Measurements from ENCODE around the gene BLVRB. TPM values are rescaled to one million over a fixed set of nuclear protein-coding genes. Genes with fewer than 3 reads are reported as not detected.

Gene BLVRB
- total RNA-seq, 1 donor from 2014 or later: 32.2 TPM

DNA sequence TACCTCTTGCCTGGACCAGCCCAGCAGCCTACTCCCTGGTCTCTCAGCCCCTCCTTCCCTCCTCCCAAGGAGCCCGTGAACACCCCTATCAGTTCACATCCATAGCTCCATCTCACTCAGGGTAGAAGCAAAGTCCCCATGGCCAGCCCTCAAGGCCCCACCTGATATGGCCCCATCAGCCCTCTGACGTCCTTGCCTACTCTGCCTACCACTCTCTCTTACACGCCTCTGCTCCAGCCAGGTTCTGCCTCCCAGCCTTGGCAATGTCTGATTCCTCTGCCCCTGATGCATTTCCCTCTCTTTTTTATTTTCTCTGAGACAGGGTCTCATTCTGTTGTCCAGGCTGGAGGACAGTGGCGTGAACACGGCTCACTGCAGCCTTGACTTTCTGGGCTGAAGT is 13.5 kb downstream of the BLVRB start:
- Mint-ChIP-seq H3K27me3 (no peaks in the 10 kb centered on the region), H3K9me3 (no peaks in the 10 kb centered on the region), H3K27ac (no peak overlapping the region), H3K4me3 (no peak overlapping the region), H3K36me3 (peaks cover 4% of the 10 kb centered on the region), H3K4me1 (ENCODE audit: unreplicated experiment) (no peaks in the 10 kb centered on the region)
- DNase-seq (ENCODE audit: extremely low spot score, unreplicated experiment): no peak
- TF ChIP-seq, protein P1, sequence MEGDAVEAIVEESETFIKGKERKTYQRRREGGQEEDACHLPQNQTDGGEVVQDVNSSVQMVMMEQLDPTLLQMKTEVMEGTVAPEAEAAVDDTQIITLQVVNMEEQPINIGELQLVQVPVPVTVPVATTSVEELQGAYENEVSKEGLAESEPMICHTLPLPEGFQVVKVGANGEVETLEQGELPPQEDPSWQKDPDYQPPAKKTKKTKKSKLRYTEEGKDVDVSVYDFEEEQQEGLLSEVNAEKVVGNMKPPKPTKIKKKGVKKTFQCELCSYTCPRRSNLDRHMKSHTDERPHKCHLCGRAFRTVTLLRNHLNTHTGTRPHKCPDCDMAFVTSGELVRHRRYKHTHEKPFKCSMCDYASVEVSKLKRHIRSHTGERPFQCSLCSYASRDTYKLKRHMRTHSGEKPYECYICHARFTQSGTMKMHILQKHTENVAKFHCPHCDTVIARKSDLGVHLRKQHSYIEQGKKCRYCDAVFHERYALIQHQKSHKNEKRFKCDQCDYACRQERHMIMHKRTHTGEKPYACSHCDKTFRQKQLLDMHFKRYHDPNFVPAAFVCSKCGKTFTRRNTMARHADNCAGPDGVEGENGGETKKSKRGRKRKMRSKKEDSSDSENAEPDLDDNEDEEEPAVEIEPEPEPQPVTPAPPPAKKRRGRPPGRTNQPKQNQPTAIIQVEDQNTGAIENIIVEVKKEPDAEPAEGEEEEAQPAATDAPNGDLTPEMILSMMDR (conservative IDR thresholded peaks at IDR 0.05): no peak

DNA sequence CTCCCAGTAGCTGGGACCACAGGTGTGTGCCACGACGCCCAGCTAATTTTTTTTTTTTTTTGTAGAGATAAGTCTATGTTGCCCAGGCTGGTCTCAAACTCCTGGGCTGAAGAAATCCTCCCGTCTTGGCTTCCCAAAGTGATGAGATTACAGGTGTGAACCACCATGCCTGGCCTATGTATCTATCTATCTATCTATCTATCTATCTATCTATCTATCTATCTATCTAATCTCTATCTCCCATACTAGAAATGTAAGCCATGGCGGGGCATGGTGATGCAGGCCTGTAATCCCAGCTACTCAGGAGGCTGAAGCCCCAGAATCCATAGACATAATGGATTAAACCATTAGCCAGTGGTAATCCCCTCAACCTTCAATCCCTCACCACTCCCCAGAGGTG is 14.9 kb downstream of the BLVRB start:
- DNase-seq (ENCODE audit: extremely low spot score, unreplicated experiment): no peak
- H3K36me3 Mint-ChIP-seq: peaks cover 4% of the 10 kb centered on the region
- peaks cover 1% of the 10 kb centered on the region for H3K4me1 Mint-ChIP-seq (ENCODE audit: unreplicated experiment)
- H3K4me3 Mint-ChIP-seq: no peak overlapping the region
- H3K27me3 Mint-ChIP-seq: no peaks in the 10 kb centered on the region
- no peak overlapping the region for H3K27ac Mint-ChIP-seq
- TF ChIP-seq, protein P1 (conservative IDR thresholded peaks at IDR 0.05): no peak
- H3K9me3 Mint-ChIP-seq: no peaks in the 10 kb centered on the region

DNA sequence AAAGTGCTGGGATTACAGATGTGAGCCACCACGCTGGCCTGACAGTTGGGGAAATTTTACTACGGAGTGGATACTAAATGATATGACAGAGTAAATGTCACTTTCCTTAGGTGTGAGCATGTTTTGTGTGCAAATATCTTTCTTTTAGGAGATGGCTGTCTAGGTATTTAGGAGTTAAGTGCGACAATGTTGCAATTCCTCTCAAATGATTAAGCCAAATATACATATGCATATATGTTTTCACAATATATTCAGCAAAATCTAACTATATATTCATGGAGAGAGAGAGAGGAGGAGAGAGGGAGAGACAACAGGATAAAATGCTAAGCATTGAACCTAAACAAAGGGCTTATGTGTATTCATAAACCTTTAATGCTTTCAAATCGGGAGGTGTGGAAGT is 16.0 kb downstream of the BLVRB start:
- Mint-ChIP-seq H3K4me1 (ENCODE audit: unreplicated experiment) (peaks cover 8% of the 10 kb centered on the region), H3K9me3 (no peaks in the 10 kb centered on the region), H3K4me3 (no peak overlapping the region), H3K27me3 (no peaks in the 10 kb centered on the region), H3K36me3 (peaks cover 4% of the 10 kb centered on the region), H3K27ac (no peak overlapping the region)
- TF ChIP-seq, protein P1 (conservative IDR thresholded peaks at IDR 0.05): no peak
- no peak for DNase-seq (ENCODE audit: extremely low spot score, unreplicated experiment)

DNA sequence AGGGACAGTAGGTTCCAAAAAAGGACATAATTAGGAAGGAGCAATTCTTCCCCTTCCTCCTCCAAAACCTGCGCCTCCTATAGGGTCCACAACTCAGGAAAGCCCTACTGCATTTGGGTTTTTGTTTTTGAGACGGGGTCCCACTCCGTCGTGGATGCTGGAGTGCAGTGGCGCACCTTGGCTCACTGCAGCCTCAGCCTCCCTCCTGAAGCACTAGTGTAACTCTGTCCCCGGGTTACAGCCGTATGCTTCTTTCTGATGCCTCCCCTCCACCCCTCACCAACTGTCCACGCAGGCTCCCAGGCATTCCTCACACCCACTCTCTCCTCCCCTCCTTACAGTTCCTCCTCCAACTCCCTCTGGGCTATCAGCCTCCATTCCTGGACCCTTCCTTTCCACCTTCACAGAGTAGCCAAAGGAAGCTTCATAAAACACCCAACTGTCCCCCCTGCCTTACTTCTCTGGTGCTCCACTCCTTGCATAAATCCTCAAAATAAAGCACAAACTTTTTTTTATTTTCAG is 19.2 kb downstream of the BLVRB start:
- H3K4me3 Mint-ChIP-seq: peak overlapping the region; percentile 59
- TF ChIP-seq, protein P1 (conservative IDR thresholded peaks at IDR 0.05): no peak
- no peaks in the 10 kb centered on the region for H3K27me3 Mint-ChIP-seq

DNA sequence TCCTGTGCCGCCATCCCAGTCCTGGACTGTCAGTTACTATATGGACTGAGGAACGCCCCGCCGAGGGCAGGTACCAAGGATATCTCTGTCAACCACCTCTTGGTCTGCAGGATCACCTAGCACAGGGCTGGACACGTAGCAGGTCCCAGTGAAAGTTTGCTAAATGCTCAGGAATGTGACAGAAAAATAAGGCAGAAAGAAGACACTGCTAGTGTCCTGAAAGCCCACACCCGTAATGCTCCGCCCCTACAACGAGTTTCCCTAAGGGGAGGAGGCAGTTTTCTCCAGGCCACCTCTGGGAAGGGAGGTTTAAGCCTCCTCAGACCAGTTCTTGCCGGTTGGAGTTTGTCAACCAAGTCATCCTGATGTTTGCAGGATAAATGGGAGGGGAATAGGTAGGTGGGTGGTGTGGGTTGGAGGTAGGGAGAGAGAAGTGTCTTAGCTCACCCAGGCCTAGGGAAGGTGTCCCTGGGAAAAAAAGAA is 19.7 kb downstream of the BLVRB start:
- no peaks in the 10 kb centered on the region for H3K9me3 Mint-ChIP-seq
- H3K36me3 Mint-ChIP-seq: peaks cover 11% of the 10 kb centered on the region
- TF ChIP-seq, protein P1 (conservative IDR thresholded peaks at IDR 0.05): no peak
- peak overlapping the region; percentile 97 for H3K27ac Mint-ChIP-seq
- no peaks in the 10 kb centered on the region for H3K27me3 Mint-ChIP-seq
- H3K4me1 Mint-ChIP-seq (ENCODE audit: unreplicated experiment): peaks cover 22% of the 10 kb centered on the region
- DNase-seq (ENCODE audit: extremely low spot score, unreplicated experiment): no peak
- peak overlapping the region; percentile 81 for H3K4me3 Mint-ChIP-seq

More for the DNA sequence above, 19.2 kb downstream of the BLVRB start:
- H3K4me1 Mint-ChIP-seq (ENCODE audit: unreplicated experiment): peaks cover 18% of the 10 kb centered on the region
- H3K27ac Mint-ChIP-seq: peak overlapping the region; percentile 97
- no peak for DNase-seq (ENCODE audit: extremely low spot score, unreplicated experiment)
- H3K36me3 Mint-ChIP-seq: peaks cover 13% of the 10 kb centered on the region
- H3K9me3 Mint-ChIP-seq: no peaks in the 10 kb centered on the region
